ENCODE data around the gene BOC.

Gene BOC

DNA sequence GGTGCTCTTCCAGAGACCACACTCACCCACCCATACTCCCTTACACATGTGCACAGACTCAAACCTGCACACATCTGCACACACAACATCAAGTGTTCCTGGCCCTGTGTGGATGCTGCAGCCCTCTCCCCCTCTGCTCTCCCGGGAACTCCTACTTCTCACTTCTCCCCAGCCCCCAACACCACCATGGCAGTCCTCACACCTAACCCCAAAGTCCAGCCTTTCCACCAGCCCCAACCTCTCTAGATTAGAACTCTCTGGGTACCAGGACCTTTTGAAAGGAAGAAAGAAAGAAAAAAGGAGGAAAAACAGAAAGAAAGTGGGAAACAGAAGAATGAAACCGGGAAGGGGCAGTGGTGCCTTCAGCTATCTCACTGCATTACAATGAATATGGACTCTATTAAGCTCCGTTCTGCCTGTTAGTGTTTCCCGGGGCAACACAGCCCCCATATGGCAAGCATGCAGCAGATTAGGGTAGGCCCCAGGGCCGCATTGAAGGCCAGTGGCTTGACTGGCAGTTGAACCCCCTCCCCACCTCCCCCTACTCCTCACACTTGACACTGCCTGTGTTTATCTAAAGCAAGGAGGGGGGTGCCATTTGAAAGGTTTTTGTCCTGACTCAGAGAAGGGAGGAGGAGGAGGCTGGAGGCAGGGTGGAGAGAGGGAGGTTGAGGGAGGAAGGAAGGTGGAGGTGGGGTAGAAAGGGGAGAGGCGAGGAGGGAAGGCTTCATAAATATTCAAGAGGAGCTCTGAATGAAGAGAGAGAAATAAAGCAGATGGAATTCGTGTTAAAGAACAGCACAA lies 30.1 kb downstream of the BOC start:
- Histone ChIP-seq H3K27ac (ENCODE audit: low read depth, low read length) (peak overlapping the region; percentile 75), H3K4me3 (ENCODE audit: low read depth, low read length) (no peak overlapping the region), H3K4me1 (ENCODE audit: control insufficient read depth, insufficient read depth, low read length) (peaks cover 47% of the 10 kb centered on the region), H3K9me3 (ENCODE audit: control insufficient read depth, insufficient read depth, low read length) (no peaks in the 10 kb centered on the region), H3K27me3 (ENCODE audit: control insufficient read depth, insufficient read depth, low read length) (no peaks in the 10 kb centered on the region), H3K9ac (ENCODE audit: low read depth, low read length) (no peak overlapping the region; the same call in 1 of the 2 replicates), H3K36me3 (ENCODE audit: control insufficient read depth, insufficient read depth, low read length) (no peaks in the 10 kb centered on the region)

DNA sequence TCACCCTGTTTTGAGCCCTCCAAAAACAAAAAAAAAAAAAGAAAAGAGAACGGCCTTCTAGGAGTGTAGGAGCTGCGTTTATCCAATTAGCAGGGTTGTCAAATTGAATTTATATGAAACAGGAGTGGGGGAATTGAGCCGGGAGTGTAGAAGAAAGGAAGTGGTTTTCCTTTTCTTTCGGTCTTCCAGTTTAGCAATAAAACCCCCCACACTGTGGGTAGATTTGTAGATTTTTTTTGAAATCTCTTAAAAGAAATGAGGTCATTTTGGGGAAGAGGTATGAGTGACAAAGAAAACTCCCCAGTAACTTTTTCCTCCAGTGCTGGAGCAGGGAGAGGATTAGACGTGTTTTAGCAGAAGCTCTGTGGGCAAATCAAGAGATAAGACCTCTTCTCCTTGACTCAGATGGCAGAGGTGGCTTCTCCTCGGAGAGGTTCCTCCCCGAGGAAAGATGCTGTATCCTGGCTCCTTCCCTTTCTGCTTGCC lies 30.8 kb downstream of the BOC start:
- no peaks in the 10 kb centered on the region for H3K9me3 ChIP-seq (ENCODE audit: control insufficient read depth, insufficient read depth, low read length)
- H3K27ac ChIP-seq (ENCODE audit: low read depth, low read length): peak overlapping the region; percentile 75
- no peaks in the 10 kb centered on the region for H3K36me3 ChIP-seq (ENCODE audit: control insufficient read depth, insufficient read depth, low read length)
- H3K27me3 ChIP-seq (ENCODE audit: control insufficient read depth, insufficient read depth, low read length): no peaks in the 10 kb centered on the region
- H3K4me3 ChIP-seq (ENCODE audit: low read depth, low read length): no peak overlapping the region
- H3K4me1 ChIP-seq (ENCODE audit: control insufficient read depth, insufficient read depth, low read length): peaks cover 53% of the 10 kb centered on the region
- H3K9ac ChIP-seq (ENCODE audit: low read depth, low read length): no peak overlapping the region; the same call in 1 of the 2 replicates

GRCh38 chr3:113243071-113243470 lies 31.7 kb downstream of the BOC start:
- H3K9ac ChIP-seq (ENCODE audit: low read depth, low read length): no peak overlapping the region
- no peaks in the 10 kb centered on the region for H3K36me3 ChIP-seq (ENCODE audit: control insufficient read depth, insufficient read depth, low read length)
- H3K27me3 ChIP-seq (ENCODE audit: control insufficient read depth, insufficient read depth, low read length): no peaks in the 10 kb centered on the region
- peak overlapping the region; percentile 34 for H3K27ac ChIP-seq (ENCODE audit: low read depth, low read length)
- no peak overlapping the region for H3K4me3 ChIP-seq (ENCODE audit: low read depth, low read length)
- H3K4me1 ChIP-seq (ENCODE audit: control insufficient read depth, insufficient read depth, low read length): peaks cover 57% of the 10 kb centered on the region
- no peaks in the 10 kb centered on the region for H3K9me3 ChIP-seq (ENCODE audit: control insufficient read depth, insufficient read depth, low read length)

- no peak overlapping the region for H3K9ac ChIP-seq (ENCODE audit: low read depth, low read length)
- H3K27ac ChIP-seq (ENCODE audit: low read depth, low read length): no peak overlapping the region
- H3K4me1 ChIP-seq (ENCODE audit: control insufficient read depth, insufficient read depth, low read length): peaks cover 57% of the 10 kb centered on the region
These were observed 32.5 kb downstream of the BOC start for GRCh38 chr3:113243846-113244245.

DNA sequence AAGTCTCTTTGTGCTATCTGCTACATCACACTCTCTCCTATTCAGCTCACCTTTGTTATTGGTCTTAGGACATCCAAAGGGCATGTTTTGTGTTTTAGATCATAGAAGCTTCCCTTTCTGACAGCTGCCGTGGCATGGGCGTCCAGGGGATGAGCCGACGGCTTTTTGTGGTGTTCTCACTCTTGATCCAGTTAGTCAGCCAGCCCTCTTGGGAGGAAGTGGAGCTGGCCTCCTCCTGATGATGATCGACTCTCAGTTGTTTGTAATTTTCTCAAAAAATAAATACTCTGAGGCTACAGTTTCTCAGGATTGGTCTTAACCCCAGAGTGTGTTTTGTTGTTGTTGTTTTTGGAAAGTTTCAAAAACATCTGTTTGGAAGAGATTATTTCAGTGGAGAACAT lies 34.4 kb downstream of the BOC start:
- Histone ChIP-seq H3K9me3 (ENCODE audit: control insufficient read depth, insufficient read depth, low read length) (no peaks in the 10 kb centered on the region), H3K36me3 (ENCODE audit: control insufficient read depth, insufficient read depth, low read length) (0 out of 2 replicates have a peak, but pooled peaks cover 2% of the 10 kb centered on the region), H3K9ac (ENCODE audit: low read depth, low read length) (no peak overlapping the region), H3K27ac (ENCODE audit: low read depth, low read length) (no peak overlapping the region), H3K4me1 (ENCODE audit: control insufficient read depth, insufficient read depth, low read length) (peaks cover 47% of the 10 kb centered on the region), H3K4me3 (ENCODE audit: low read depth, low read length) (no peak overlapping the region), H3K27me3 (ENCODE audit: control insufficient read depth, insufficient read depth, low read length) (no peaks in the 10 kb centered on the region)

More at GRCh38 chr3:113243846-113244245, 32.5 kb downstream of the BOC start:
- Histone ChIP-seq H3K4me3 (ENCODE audit: low read depth, low read length) (no peak overlapping the region), H3K27me3 (ENCODE audit: control insufficient read depth, insufficient read depth, low read length) (no peaks in the 10 kb centered on the region), H3K9me3 (ENCODE audit: control insufficient read depth, insufficient read depth, low read length) (no peaks in the 10 kb centered on the region), H3K36me3 (ENCODE audit: control insufficient read depth, insufficient read depth, low read length) (no peaks in the 10 kb centered on the region)

DNA sequence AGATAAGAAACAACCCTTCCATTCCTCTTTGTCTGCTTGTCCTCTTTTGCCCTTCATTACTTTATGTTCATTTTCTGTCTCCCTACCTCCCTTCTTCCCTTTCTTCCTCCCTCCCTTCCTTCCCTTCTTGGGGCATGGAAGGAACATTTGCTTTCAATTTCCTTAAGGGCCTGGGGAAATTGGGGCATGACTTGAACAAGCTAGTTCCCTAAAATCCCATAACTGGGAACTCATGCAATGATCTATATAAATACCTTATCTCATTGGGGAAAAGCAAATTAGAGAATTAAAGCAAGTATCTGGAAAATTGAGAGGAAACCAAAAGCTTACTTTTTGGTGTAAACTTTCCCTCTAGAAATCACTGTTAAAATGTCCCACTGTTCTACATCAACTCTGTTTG lies 35.7 kb downstream of the BOC start:
- H3K4me1 ChIP-seq (ENCODE audit: control insufficient read depth, insufficient read depth, low read length): peaks cover 34% of the 10 kb centered on the region
- H3K4me3 ChIP-seq (ENCODE audit: low read depth, low read length): 0 out of 2 replicates have a peak overlapping the region, but pooled peaks have one; percentile 3
- no peak overlapping the region; the same call in 1 of the 2 replicates for H3K9ac ChIP-seq (ENCODE audit: low read depth, low read length)

DNA sequence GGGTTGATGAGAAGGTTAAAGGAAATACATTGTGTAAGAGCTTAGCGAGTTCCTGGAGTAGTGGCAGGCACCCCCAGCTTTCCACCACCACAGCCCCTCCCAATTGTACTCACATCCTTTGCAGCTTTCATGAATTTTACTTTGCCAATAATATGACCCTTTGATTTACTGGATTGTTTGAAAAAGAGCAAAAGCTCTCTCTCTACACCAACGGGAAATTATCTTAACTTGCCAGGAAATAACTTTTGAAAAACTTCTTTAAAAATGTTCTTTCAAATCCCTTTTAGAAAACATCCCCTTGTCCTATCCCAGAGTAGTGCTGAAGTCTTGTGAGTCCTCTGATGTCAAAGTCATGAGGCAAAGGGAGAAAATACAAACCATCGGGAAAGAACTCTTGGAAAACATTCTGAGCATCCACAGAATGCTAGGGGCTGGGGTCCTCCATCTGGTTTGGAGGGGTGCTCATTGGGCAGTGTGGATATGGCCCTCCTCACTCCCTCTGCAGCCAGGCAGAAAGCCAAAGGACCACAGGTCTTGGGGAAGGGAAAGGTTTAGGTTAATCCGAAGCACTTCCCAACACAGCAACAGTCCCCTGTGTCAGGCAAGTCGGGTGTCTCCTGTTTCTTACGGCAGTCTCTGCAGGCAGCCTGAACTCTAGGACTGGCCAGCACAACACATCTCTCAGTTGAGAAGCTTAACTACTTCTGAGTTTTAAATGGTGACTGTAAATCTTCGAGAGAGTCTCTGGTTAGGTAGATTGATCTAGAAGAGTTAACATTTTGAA lies 36.5 kb downstream of the BOC start:
- Histone ChIP-seq H3K4me3 (ENCODE audit: low read depth, low read length) (no peak overlapping the region), H3K27ac (ENCODE audit: low read depth, low read length) (no peak overlapping the region), H3K9me3 (ENCODE audit: control insufficient read depth, insufficient read depth, low read length) (no peaks in the 10 kb centered on the region), H3K36me3 (ENCODE audit: control insufficient read depth, insufficient read depth, low read length) (0 out of 2 replicates have a peak, but pooled peaks cover 2% of the 10 kb centered on the region), H3K4me1 (ENCODE audit: control insufficient read depth, insufficient read depth, low read length) (peaks cover 26% of the 10 kb centered on the region), H3K9ac (ENCODE audit: low read depth, low read length) (no peak overlapping the region), H3K27me3 (ENCODE audit: control insufficient read depth, insufficient read depth, low read length) (no peaks in the 10 kb centered on the region)

More for the DNA sequence above, 35.7 kb downstream of the BOC start:
- Histone ChIP-seq H3K27me3 (ENCODE audit: control insufficient read depth, insufficient read depth, low read length) (no peaks in the 10 kb centered on the region), H3K27ac (ENCODE audit: low read depth, low read length) (peak overlapping the region; percentile 31), H3K9me3 (ENCODE audit: control insufficient read depth, insufficient read depth, low read length) (no peaks in the 10 kb centered on the region), H3K36me3 (ENCODE audit: control insufficient read depth, insufficient read depth, low read length) (0 out of 2 replicates have a peak, but pooled peaks cover 2% of the 10 kb centered on the region)

DNA sequence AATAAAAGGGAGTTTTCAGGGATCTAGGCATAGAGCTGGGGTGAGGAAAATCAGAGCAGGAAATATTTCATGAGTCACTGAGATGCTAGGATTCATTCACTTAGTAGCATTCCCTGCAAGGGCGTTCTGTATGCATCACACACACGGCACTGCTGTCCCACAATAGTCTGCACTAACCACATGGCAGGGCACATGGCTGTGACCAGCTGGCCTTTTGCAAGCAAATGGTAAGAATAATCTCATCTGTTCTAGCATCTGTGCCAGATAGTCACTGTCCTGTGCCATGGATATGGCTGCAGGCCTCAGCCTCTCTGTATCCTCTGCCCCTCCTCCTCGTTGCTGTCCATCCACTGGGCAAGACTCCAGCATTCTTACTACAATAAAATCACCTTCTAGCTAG lies 37.8 kb downstream of the BOC start:
- no peak overlapping the region for H3K9ac ChIP-seq (ENCODE audit: low read depth, low read length)
- H3K9me3 ChIP-seq (ENCODE audit: control insufficient read depth, insufficient read depth, low read length): no peaks in the 10 kb centered on the region
- H3K27ac ChIP-seq (ENCODE audit: low read depth, low read length): no peak overlapping the region
- H3K4me1 ChIP-seq (ENCODE audit: control insufficient read depth, insufficient read depth, low read length): peaks cover 24% of the 10 kb centered on the region
- H3K36me3 ChIP-seq (ENCODE audit: control insufficient read depth, insufficient read depth, low read length): 0 out of 2 replicates have a peak, but pooled peaks cover 2% of the 10 kb centered on the region
- no peaks in the 10 kb centered on the region for H3K27me3 ChIP-seq (ENCODE audit: control insufficient read depth, insufficient read depth, low read length)
- H3K4me3 ChIP-seq (ENCODE audit: low read depth, low read length): no peak overlapping the region

DNA sequence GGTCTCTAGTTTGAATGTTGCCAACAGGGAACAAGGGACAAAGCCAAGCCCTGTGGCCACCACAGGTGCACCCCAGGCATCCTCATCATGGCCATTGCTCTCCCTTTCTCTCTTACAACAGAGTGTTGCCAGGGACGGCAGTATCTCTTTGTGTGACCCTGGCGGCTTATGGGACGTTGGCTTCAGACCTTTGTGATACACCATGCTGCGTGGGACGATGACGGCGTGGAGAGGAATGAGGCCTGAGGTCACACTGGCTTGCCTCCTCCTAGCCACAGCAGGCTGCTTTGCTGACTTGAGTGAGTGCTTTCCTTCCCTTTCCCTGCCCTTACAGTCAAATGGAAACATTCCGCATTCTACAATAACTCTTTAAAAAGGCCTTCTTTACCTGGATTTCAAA lies 38.2 kb downstream of the BOC start:
- no peaks in the 10 kb centered on the region for H3K9me3 ChIP-seq (ENCODE audit: control insufficient read depth, insufficient read depth, low read length)
- H3K36me3 ChIP-seq (ENCODE audit: control insufficient read depth, insufficient read depth, low read length): 0 out of 2 replicates have a peak, but pooled peaks cover 2% of the 10 kb centered on the region
- H3K27me3 ChIP-seq (ENCODE audit: control insufficient read depth, insufficient read depth, low read length): no peaks in the 10 kb centered on the region
- no peak overlapping the region for H3K4me3 ChIP-seq (ENCODE audit: low read depth, low read length)
- H3K27ac ChIP-seq (ENCODE audit: low read depth, low read length): no peak overlapping the region
- H3K4me1 ChIP-seq (ENCODE audit: control insufficient read depth, insufficient read depth, low read length): peaks cover 25% of the 10 kb centered on the region
- H3K9ac ChIP-seq (ENCODE audit: low read depth, low read length): no peak overlapping the region

DNA sequence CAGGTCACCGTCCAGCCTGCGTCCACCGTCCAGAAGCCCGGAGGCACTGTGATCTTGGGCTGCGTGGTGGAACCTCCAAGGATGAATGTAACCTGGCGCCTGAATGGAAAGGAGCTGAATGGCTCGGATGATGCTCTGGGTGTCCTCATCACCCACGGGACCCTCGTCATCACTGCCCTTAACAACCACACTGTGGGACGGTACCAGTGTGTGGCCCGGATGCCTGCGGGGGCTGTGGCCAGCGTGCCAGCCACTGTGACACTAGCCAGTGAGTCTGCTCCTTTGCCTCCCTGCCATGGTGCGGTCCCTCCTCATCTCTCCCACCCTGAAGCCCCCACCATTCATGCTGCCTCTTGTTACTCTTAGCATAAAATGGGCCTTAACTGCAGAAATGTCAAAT lies 39.2 kb downstream of the BOC start:
- Histone ChIP-seq H3K36me3 (ENCODE audit: control insufficient read depth, insufficient read depth, low read length) (0 out of 2 replicates have a peak, but pooled peaks cover 2% of the 10 kb centered on the region), H3K9me3 (ENCODE audit: control insufficient read depth, insufficient read depth, low read length) (no peaks in the 10 kb centered on the region), H3K4me1 (ENCODE audit: control insufficient read depth, insufficient read depth, low read length) (peaks cover 28% of the 10 kb centered on the region), H3K27ac (ENCODE audit: low read depth, low read length) (no peak overlapping the region), H3K27me3 (ENCODE audit: control insufficient read depth, insufficient read depth, low read length) (no peaks in the 10 kb centered on the region), H3K9ac (ENCODE audit: low read depth, low read length) (no peak overlapping the region), H3K4me3 (ENCODE audit: low read depth, low read length) (no peak overlapping the region)

All from HUES48 (cell line).